SJSA1 (cell line): ENCODE results near the gene KRT82. TPM values are rescaled to one million over a fixed set of nuclear protein-coding genes. Genes with fewer than 3 reads are reported as not detected.

ENCODE experiments used
- DNase-seq, 2 experiments: peaks; one replicate each; pipeline ENCODE4 v3.0.0-alpha.2; 2015 to 2020; ENCODE audit warnings: low spot score in 2 of 2, low read depth in 1 of 2
- H3K27ac ChIP-seq: fragments of 250-450 bp; sonication (Bioruptor Pico); 2 replicates; pipeline ENCODE4 v1.5.1; 2020; ENCODE audit warnings: mild to moderate bottlenecking, moderate library complexity
- H3K27me3 ChIP-seq: fragments of 250-450 bp; sonication (Bioruptor Pico); replicated peaks from 2 replicates; pipeline ENCODE4 v1.5.1; 2020; ENCODE audit warnings: mild to moderate bottlenecking, moderate library complexity
- H3K36me3 ChIP-seq: fragments of 250-450 bp; sonication (Bioruptor Pico); 2 replicates; pipeline ENCODE4 v1.5.1; 2020; ENCODE audit warnings: mild to moderate bottlenecking
- H3K4me1 ChIP-seq: fragments of 250-450 bp; sonication (Bioruptor Pico); replicated peaks from 2 replicates; pipeline ENCODE4 v1.6.1; 2021; ENCODE audit warnings: mild to moderate bottlenecking
- H3K4me3 ChIP-seq: fragments of 250-450 bp; sonication (Bioruptor Pico); 2 replicates; pipeline ENCODE4 v1.5.1; 2020; ENCODE audit warnings: mild to moderate bottlenecking
- H3K9me3 ChIP-seq: fragments of 250-450 bp; sonication (Bioruptor Pico); replicated peaks from 2 replicates; pipeline ENCODE4 v1.5.1; 2020; ENCODE audit warnings: mild to moderate bottlenecking
- total RNA-seq: library from RNA; depleted of rRNA; stranded (reverse); fragments of >200 nt; shearing (Covaris generic); gene quantifications from 2 replicates; pipeline ENCODE4 v1.2.3, GENCODE V29; 2014

Gene KRT82
- total RNA-seq, 1 experiment from 2014 or later, result not detected

DNA sequence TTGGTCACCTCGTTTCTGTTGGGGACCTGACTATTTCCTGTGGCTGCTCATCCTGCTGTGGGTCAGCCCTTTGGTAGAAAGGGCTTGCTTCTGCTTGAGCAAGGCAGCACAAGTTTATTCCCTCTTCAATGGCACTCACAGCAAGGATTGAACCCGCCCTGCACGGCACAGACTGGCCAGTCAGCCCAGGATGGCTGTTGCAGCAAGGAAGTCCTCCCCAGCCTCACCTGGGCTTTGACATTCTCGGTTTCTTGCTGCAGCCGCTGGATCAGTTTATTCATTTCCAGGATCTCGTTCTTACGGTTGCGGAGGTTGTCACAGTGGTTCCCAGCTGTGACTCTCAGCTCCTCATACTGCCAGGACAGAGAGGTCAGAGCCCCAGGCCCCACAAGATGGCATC is 9.5 kb downstream of the KRT82 start:
- Histone ChIP-seq H3K27ac (no peak overlapping the region), H3K9me3 (no peaks in the 10 kb centered on the region), H3K36me3 (no peaks in the 10 kb centered on the region), H3K4me1 (no peaks in the 10 kb centered on the region), H3K4me3 (no peak overlapping the region), H3K27me3 (peaks cover 4% of the 10 kb centered on the region)
- DNase-seq, result no peak

DNA sequence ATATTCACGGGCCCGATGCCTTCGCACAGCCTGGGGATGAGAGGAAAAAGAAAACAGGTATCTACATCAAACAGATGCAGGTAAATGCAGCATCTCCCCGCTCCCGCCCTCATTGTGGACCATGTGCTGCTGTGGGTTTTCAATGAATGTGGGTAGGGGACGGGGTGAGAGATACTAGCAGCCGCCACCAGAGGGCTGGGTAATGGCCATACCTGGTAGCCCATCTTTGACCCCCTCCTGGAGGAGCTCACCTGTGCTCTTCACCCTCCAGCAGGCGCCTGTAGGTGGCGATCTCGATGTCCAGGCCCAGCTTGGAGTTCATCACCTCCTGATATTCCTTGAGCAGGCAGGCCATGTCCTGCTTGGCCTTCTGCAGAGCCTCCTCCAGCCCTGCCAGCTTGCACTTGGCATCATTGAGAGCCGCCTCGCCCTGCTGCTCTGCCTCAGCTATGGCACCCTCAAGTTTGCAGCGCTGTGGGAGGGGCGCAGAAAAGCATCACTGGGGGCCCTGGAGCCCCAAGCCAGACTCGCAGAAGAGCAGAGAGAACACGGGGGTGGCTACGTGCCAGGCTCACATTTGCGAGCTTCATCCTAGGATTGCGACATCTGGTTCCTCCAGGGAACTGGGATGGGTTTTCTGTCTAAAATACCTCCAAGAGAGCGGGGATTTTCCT is 10.2 kb downstream of the KRT82 start:
- Histone ChIP-seq H3K27me3 (peaks cover 4% of the 10 kb centered on the region), H3K4me3 (no peak overlapping the region), H3K36me3 (no peaks in the 10 kb centered on the region), H3K4me1 (no peaks in the 10 kb centered on the region), H3K9me3 (no peaks in the 10 kb centered on the region), H3K27ac (no peak overlapping the region)
- DNase-seq, result no peak

DNA sequence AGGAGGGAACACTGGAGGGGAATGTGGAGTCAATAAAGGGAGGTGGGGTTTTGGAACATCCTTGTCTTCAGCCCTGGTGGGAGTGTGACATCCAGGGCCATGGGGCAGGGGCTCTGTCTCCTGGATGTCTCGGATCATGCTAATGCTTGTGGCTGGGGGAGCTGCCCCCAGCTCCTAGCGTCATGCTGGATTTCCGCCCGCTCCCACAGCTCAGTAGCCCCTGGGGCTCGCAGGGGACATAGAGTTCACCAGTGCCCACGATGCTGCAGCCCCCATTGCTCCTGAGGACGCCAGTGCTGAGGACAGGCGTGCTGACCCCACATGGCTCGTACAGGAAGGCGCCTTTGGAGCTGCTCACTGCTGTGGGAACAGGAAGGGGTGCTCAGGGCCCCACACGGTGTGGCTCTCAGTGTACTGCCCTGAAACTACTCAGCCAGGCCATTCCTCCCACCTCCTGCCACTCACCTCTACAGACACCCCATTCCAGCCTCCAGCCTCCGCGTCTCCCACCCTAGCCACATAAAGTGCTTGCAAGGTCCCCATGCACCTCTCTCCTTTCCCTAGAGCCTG is 11.2 kb downstream of the KRT82 start:
- Histone ChIP-seq H3K27me3 (peaks cover 4% of the 10 kb centered on the region), H3K9me3 (no peaks in the 10 kb centered on the region), H3K27ac (no peak overlapping the region), H3K36me3 (no peaks in the 10 kb centered on the region), H3K4me1 (no peaks in the 10 kb centered on the region), H3K4me3 (no peak overlapping the region)
- DNase-seq, result no peak

DNA sequence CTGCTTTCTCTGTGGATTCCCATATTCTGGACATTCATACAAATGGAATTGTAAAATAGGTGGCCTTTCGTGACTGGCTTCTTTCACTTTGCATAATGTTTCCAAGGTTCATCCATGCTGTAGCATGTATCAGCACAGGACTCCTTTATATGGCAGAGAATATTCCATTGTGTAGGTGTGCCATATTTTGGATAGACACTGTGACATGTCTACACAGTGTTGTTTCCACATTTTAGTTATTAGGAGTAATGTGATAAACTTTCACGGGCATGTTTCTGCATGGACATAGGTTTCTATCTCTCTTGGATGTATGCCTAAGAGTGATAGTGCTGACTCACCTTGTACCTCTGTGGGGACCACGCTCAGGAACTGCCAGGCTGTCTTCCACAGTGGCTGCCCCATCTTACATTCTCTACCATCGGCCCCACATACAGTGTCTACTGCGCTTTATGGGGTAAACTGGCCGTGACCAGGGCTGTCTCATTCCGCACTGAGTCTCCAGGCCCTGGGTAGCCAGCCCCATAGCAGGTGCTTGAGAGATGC is 13.6 kb downstream of the KRT82 start:
- Histone ChIP-seq H3K9me3 (no peaks in the 10 kb centered on the region), H3K36me3 (no peaks in the 10 kb centered on the region), H3K4me3 (no peak overlapping the region), H3K4me1 (no peaks in the 10 kb centered on the region), H3K27me3 (peaks cover 22% of the 10 kb centered on the region), H3K27ac (no peak overlapping the region)
- no peak for DNase-seq

DNA sequence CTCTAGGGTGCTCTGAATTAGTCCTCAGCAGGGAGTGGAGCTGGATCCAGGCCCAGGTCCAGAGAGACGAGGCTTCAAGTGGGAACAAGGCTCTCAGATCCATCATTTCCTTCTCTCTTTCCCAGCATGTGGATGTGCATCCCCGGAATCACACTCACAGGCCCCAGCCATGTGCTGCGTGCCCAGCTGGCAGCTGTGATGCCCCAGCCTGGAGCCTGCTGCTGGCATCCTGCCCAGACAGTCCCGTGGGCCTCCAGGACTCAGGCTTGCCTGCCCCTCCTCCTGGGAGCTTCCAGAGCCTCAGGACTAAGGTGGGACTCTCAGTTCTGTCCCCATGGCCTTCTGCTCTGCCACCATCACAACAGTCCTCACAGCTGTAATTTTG is 14.5 kb downstream of the KRT82 start:
- H3K9me3 ChIP-seq, result no peaks in the 10 kb centered on the region
- no peak for DNase-seq
- no peak overlapping the region for H3K27ac ChIP-seq
- peaks cover 32% of the 10 kb centered on the region for H3K27me3 ChIP-seq
- no peaks in the 10 kb centered on the region for H3K4me1 ChIP-seq
- H3K36me3 ChIP-seq, result no peaks in the 10 kb centered on the region
- H3K4me3 ChIP-seq, result no peak overlapping the region

DNA sequence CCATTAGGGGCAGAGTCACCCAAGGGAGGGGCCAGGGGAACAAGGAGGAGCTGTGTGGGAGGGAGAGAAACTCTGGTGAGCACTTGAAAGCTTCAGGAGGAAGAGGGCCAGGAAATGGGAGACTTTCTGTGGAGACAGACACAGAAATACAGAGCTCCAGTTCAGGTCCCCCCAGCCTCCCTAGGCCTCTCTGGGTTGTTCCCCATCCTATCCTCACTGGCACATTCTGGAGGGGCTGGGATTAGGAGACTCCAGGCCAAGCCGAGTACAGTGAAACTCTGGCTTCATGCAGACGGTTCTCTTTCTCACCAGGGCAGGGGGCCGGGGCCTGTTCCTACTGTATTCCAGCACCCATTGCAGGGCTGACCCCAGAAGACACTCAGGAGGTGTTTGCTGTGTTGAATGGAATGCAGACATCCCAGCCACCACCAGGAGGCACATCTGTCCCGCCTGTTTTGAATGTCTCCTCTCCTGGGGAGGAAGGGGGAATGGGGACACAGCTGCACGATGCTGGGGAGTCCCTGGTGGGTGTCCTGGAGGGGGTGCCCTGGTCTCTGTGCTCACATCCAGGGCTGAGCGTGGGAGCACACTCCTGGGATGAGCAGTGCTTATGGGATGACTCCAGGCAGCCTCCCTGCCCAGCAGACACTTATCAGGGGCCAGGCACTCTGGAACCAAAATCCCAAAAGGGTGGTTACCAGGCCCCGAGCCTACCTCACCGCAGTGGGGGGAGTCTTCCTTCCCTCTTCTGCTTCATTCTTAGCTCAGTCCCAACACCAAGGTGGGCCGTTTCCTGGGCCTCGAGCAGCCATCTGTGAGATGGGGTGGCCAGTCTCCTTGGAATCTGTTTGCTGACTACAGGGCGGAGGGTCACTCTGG is 15.2 kb downstream of the KRT82 start:
- Histone ChIP-seq H3K4me1 (no peaks in the 10 kb centered on the region), H3K27me3 (peaks cover 29% of the 10 kb centered on the region), H3K27ac (no peak overlapping the region), H3K4me3 (no peak overlapping the region), H3K36me3 (no peaks in the 10 kb centered on the region), H3K9me3 (no peaks in the 10 kb centered on the region)
- DNase-seq, result peak in 1 of 2 experiments; percentile 12

DNA sequence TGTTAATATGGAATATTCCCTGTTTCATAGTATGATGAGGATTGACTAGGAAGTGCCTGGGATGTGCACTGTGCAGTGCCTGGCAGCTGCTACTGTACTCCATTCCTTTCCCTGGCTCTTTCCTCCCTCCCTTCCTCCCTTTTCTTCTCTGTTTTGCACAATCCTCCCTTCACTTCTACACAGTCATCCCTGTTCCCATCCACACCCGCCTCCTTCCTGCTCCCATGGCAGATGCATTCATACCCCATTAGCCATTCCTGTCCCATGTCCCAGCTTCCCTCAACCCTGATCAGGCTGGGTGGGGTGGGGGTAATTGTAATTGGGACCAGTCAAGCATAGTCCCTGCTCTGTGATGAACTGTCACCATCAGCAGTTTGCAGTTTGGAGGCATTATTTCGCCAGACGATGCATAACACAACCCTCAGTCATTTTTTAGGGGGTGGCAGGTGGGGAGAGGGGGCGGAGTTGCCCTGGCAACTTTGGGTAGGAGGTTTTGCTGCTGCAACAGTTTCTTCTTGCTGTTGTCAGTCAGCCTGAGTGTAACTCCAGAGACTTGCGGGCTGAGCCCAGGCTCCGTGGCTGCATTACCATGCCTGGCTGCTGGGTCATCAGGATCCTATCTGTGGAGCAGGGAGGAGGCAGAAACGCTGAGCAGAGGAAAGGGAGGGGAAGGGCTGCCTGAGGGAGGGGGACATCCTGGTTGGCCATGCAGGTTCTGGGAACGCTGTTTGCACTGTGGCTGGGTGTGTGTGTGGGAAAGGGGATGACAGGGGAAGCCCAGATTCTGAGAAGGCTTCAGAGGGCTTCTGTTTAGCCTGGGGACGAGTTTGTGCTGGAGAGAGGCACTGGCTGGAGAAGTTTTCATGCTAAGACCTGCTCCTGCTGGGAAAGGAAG is 16.6 kb downstream of the KRT82 start:
- peaks cover 29% of the 10 kb centered on the region; the same call in 1 of the 2 replicates for H3K27me3 ChIP-seq
- no peaks in the 10 kb centered on the region for H3K36me3 ChIP-seq
- no peaks in the 10 kb centered on the region for H3K9me3 ChIP-seq
- DNase-seq, result no peak
- H3K27ac ChIP-seq, result no peak overlapping the region
- no peaks in the 10 kb centered on the region for H3K4me1 ChIP-seq
- H3K4me3 ChIP-seq, result no peak overlapping the region

DNA sequence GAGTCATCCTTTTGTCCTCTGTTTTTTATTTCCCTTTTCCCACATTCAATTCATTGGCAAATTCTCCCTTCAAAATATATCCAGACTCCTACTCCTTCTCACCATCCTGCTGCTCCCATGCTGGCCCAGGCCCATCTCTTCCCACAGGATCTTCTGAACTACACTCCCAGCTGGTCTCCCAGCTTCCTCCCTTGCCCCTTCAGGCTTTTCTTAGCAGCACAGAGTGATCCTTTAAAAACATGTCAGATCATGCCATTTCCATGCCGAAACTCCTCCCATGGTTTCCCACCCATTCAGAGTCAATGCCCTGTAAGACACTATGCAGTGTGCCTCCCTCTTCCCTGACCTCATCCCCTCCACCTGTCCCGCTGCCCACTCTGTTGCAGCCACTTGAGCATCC is 18.3 kb downstream of the KRT82 start:
- H3K27me3 ChIP-seq, result peaks cover 38% of the 10 kb centered on the region
- H3K9me3 ChIP-seq, result no peaks in the 10 kb centered on the region
- no peak for DNase-seq
- no peaks in the 10 kb centered on the region for H3K36me3 ChIP-seq
- H3K4me1 ChIP-seq, result no peaks in the 10 kb centered on the region
- H3K4me3 ChIP-seq, result no peak overlapping the region
- no peak overlapping the region for H3K27ac ChIP-seq

DNA sequence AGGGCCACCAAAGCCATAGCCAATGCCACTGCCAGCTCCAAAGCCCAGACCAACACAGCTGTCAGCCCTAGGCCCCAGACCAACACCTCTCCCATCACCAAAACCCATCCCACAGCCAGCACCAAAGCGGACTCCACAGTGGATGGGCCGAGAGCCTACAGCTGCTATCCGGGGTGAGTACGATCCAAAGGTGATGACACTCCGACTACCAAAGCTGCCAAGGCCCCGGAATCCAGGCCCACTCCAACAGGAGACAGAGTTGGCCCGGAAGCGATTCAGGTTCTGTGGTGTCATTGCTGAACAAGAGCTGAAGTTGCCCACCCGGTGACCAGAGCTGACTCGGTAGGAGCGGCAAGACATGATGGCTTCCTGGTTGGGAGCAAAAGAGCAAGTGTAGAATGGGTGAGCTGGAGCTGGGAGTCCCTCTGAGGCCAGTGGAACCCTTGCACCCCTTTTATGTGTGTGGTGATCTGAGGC is 20.9 kb downstream of the KRT82 start, which contains the start of gene KRT84:
Gene KRT84 (minus strand): TSS at position 427 of the 477 bp plus-strand sequence. CDS start 67 bp downstream, at position 360.
- Histone ChIP-seq H3K4me3 (no peak within 1 kb of the TSS), H3K4me1 (no peaks in the 10 kb centered on the region), H3K9me3 (no peaks in the 10 kb centered on the region), H3K27me3 (peaks cover 54% of the 10 kb centered on the region), H3K36me3 (no peaks in the 10 kb centered on the region), H3K27ac (no peak within 1 kb of the TSS)
- DNase-seq, result no peak

DNA sequence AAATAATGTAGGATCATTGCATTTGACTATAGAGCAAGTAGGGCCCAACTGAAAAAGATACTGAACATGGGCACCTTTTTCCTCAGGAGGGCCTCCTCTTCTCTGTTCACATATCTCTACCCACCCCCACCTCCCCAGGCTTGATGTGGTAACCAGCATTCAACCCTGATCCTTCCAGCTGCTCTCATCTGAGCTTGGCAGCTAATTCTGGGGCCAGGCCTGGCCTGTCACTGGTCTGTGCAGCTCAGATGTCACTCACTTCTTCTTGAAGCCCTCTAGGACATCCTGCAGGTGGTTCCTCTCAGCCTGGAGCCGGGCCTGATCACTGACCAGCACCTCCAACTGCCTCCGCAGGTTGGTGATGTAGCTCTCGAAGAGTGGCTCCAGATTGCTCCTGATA is 22.8 kb downstream of the KRT82 start:
- Histone ChIP-seq H3K36me3 (no peaks in the 10 kb centered on the region), H3K27me3 (peaks cover 42% of the 10 kb centered on the region), H3K4me1 (no peaks in the 10 kb centered on the region), H3K27ac (no peak overlapping the region), H3K4me3 (no peak overlapping the region), H3K9me3 (no peaks in the 10 kb centered on the region)
- no peak for DNase-seq

DNA sequence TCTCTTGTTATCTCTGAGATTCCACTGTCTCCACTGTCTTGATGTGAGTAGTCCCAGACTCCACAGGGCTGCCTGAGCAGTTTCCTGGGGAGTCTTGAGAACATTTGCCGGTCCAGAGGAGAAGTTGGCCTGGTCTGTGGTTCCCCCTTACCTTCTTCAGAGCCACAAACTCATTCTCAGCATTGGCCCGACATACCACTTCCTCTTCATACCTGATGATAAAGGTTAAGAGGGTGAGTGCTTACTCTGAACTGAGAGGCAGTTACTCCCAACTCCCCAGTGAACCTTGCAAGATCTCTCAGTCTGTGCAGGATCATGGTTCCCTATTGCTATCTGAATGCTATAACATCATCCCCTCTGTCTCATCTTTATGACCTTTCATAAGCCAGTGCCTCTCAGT is 23.3 kb downstream of the KRT82 start:
- DNase-seq, result no peak
- no peaks in the 10 kb centered on the region for H3K9me3 ChIP-seq
- H3K27ac ChIP-seq, result no peak overlapping the region
- H3K36me3 ChIP-seq, result no peaks in the 10 kb centered on the region
- H3K4me1 ChIP-seq, result no peaks in the 10 kb centered on the region
- no peak overlapping the region for H3K4me3 ChIP-seq
- peaks cover 39% of the 10 kb centered on the region for H3K27me3 ChIP-seq

DNA sequence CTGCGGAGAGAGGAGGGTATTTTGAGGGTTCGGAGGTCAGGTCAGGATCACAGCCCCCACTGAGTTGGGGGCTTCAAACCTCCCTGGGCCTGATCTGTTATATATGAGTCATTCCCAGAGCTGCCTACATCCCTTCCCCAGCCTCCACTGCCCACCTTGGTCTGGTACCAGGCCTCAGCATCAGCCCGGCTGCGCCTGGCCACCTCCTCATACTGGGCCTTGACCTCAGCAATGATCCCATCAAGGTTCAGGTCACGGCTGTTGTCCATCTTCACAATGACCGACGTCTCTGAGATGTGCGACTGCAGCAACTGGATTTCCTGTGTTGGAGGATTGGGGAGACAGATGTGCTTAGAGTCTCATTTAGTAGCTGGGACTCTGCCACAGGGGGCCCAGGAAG is 24.9 kb downstream of the KRT82 start:
- peaks cover 25% of the 10 kb centered on the region for H3K27me3 ChIP-seq
- H3K27ac ChIP-seq, result no peak overlapping the region
- no peak for DNase-seq
- no peaks in the 10 kb centered on the region for H3K9me3 ChIP-seq
- no peaks in the 10 kb centered on the region for H3K4me1 ChIP-seq
- H3K4me3 ChIP-seq, result no peak overlapping the region
- H3K36me3 ChIP-seq, result no peaks in the 10 kb centered on the region

DNA sequence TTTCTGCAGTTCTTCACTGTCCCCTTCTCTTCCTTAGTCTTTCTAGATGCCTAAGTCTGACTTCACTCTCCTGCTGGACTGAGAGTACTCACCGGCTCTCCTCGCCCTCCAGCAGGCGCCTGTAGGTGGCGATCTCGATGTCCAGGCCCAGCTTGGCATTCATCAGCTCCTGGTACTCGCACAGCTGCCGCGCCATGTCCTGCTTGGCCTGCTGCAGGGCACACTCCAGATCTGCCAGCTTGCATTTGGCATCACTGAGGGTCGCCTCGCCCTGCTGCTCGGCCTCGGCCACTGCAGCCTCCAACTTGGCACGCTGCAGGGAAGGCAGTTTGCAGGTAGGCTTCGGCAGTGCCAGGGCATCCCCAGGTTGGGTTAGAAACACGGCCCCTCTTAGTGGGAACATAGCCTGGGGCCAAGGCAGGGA is 25.9 kb downstream of the KRT82 start:
- no peak for DNase-seq
- no peaks in the 10 kb centered on the region for H3K4me1 ChIP-seq
- no peaks in the 10 kb centered on the region for H3K9me3 ChIP-seq
- no peaks in the 10 kb centered on the region for H3K36me3 ChIP-seq
- H3K27ac ChIP-seq, result no peak overlapping the region
- H3K27me3 ChIP-seq, result peaks cover 25% of the 10 kb centered on the region
- no peak overlapping the region for H3K4me3 ChIP-seq
